ENCODE data around the gene KREMEN2. TPM values are rescaled to one million over a fixed set of nuclear protein-coding genes. Genes with fewer than 3 reads are reported as not detected.

The KREMEN2 gene
- total and polyA plus RNA-seq, 2 of the 4 experiments (the other 2 are of a cell fraction): 0.03 TPM; not detected in 1

GRCh38 chr16:3012246-3012645, 48.2 kb downstream of the KREMEN2 start:
- no TSS peak for BruUV-seq (replicated peaks)

More at GRCh38 chr16:3012246-3012645, 48.2 kb downstream of the KREMEN2 start:
- H3K56ac ChIP-seq (ENCODE audit: extremely low read depth, insufficient read depth, low read length): no peak overlapping the region
- H3K27ac ChIP-seq (ENCODE audit: insufficient read depth, low read length): no peak overlapping the region
- ATAC-seq (ENCODE audit: low read depth) (no peak), DNase-seq (no peak)
- TF ChIP-seq MAZ (IDR thresholded peaks at IDR 0.05; ENCODE audit: borderline replicate concordance, low read depth, low read length): no peak
- TF ChIP-seq RAD21 (IDR thresholded peaks at IDR 0.05; ENCODE audit: low read length): no peak
- no peak for TF ChIP-seq CEBPB (IDR thresholded peaks at IDR 0.05; ENCODE audit: low read depth, low read length)
- TF ChIP-seq SMC3 (IDR thresholded peaks at IDR 0.05; ENCODE audit: low read depth, low read length): no peak
- no peak for TF ChIP-seq FOS (IDR thresholded peaks at IDR 0.05; ENCODE audit: low read depth, low read length)
- TF ChIP-seq CTCF (conservative IDR thresholded peaks at IDR 0.05; ENCODE audit: low read depth, low read length): no peak
- no peak for TF ChIP-seq POLR2A (IDR thresholded peaks at IDR 0.05; ENCODE audit: low read depth, low read length)
- no peak for TF ChIP-seq CHD1 (IDR thresholded peaks at IDR 0.05; ENCODE audit: low read depth, low read length)
- no peak for TF ChIP-seq RCOR1 (IDR thresholded peaks at IDR 0.05; ENCODE audit: insufficient replicate concordance, low read length)
- TF ChIP-seq NFE2L2 (IDR thresholded peaks at IDR 0.05; ENCODE audit: low read depth, low read length): no peak
- TF ChIP-seq USF2 (IDR thresholded peaks at IDR 0.05; ENCODE audit: low read depth, low read length): no peak
- TF ChIP-seq BHLHE40 (IDR thresholded peaks at IDR 0.05; ENCODE audit: low read depth, low read length): no peak
- no peak for TF ChIP-seq RFX5 (IDR thresholded peaks at IDR 0.05; ENCODE audit: low read depth, low read length)
- no peak for TF ChIP-seq ELK1 (IDR thresholded peaks at IDR 0.05; ENCODE audit: borderline replicate concordance, low read depth, low read length)
- no peak for TF ChIP-seq MXI1 (IDR thresholded peaks at IDR 0.05; ENCODE audit: borderline replicate concordance, low read depth, low read length)
- no peak for TF ChIP-seq MAFK (IDR thresholded peaks at IDR 0.05; ENCODE audit: low read depth, low read length)
- peaks cover 4% of the 10 kb centered on the region; the same call in 1 of the 2 replicates for H4K20me1 ChIP-seq (ENCODE audit: insufficient read depth, low read length)
- no peak overlapping the region for H3K14ac ChIP-seq (replicated peaks; ENCODE audit: low read depth, low read length)
- H2BK120ac ChIP-seq (ENCODE audit: low read depth, low read length): no peak overlapping the region
- peaks cover 45% of the 10 kb centered on the region for H3K27me3 ChIP-seq (ENCODE audit: control insufficient read depth, insufficient read depth, low read length)
- no peak overlapping the region for H2BK15ac ChIP-seq (ENCODE audit: low read depth, low read length)
- no peak overlapping the region for H4K91ac ChIP-seq (ENCODE audit: insufficient read depth, low read depth, low read length)
- H3K4ac ChIP-seq (ENCODE audit: low read depth, low read length): no peak overlapping the region
- peaks cover 3% of the 10 kb centered on the region; the same call in 1 of the 2 replicates for H3K4me1 ChIP-seq (ENCODE audit: control insufficient read depth, insufficient read depth, low read length)
- ChIA-PET POLR2A (ENCODE audit: unreplicated experiment) (interaction anchor here (1.4 kb wide), 1 partner anchor 11 kb away, joined by 3 read pairs; no protein-coding TSS in a partner anchor), CTCF (interaction anchor here (0.6 kb wide), 2 partner anchors 8 to 29 kb away, joined by 3 to 5 read pairs; no protein-coding TSS in a partner anchor)
- H2AK9ac ChIP-seq (replicated peaks; ENCODE audit: low read depth, low read length, poor library complexity): no peak overlapping the region
- 30% methylated on average over 9 of the region's 19 CpGs; no CpG with 5 or more reads in 1 of the 2 experiments for WGBS, 2 experiments (ENCODE audit: extremely low coverage in 2 of 2, insufficient read length in 1 of 2)
- dilution Hi-C loops (cut with HindIII; ENCODE audit: low sequenced_read_pairs, unreplicated experiment): no loop called here
- intact Hi-C loops (cut with micrococcal nuclease): no loop called here
- no peak overlapping the region for H2BK5ac ChIP-seq (ENCODE audit: low read depth, low read length, poor library complexity, severe bottlenecking)
- no peak overlapping the region for H3K23ac ChIP-seq (ENCODE audit: low read depth, low read length)
- H3K4me2 ChIP-seq (ENCODE audit: low read depth, low read length): no peak overlapping the region
- no peak overlapping the region for H3K18ac ChIP-seq (ENCODE audit: low read depth, low read length)
- H4K8ac ChIP-seq (ENCODE audit: low read depth in 2 of 2, low read length in 2 of 2): no peak overlapping the region
- no peak overlapping the region for H2BK20ac ChIP-seq (ENCODE audit: low read depth, low read length)
- H3K79me1 ChIP-seq (ENCODE audit: low read depth in 1 of 2, low read length in 2 of 2): no peaks in the 10 kb centered on the region
- H2AFZ ChIP-seq (replicated peaks; ENCODE audit: low read length, poor library complexity): peak overlapping the region; percentile 28
- in situ Hi-C loops (cut with MboI; ENCODE audit: low sequenced_read_pairs): no loop called here
- H3K9ac ChIP-seq (ENCODE audit: low read depth, low read length): no peak overlapping the region
- H4K5ac ChIP-seq (ENCODE audit: low read depth, low read length): no peak overlapping the region
- no peaks in the 10 kb centered on the region for H3K9me3 ChIP-seq (ENCODE audit: control insufficient read depth, insufficient read depth, low read length)
- no peaks in the 10 kb centered on the region for H3K36me3 ChIP-seq (ENCODE audit: control insufficient read depth, insufficient read depth, low read length)
- no peak overlapping the region for H3K4me3 ChIP-seq (ENCODE audit: insufficient read depth, low read depth, low read length)
- no peak overlapping the region for H2AK5ac ChIP-seq (ENCODE audit: low read depth, low read length)
- H3K9me1 ChIP-seq (ENCODE audit: insufficient read depth, low read length): no peaks in the 10 kb centered on the region
